IMR-90 (cell line): ENCODE data around the gene EGFR. TPM values are rescaled to one million over a fixed set of nuclear protein-coding genes. Genes with fewer than 3 reads are reported as not detected.

ENCODE experiments used
- ATAC-seq: fragments of 200-7000 bp; cut with Tn5 transposase; 2 replicates; pipeline ENCODE4 v1.9.1; 2020; ENCODE audit warnings: low read depth, mild to moderate bottlenecking, moderate library complexity
- BruUV-seq: library from RNA; stranded (reverse); fragments of 400-500 nt; replicated peaks from 2 replicates; lab custom pipeline; 2021; lab: Mats Ljungman, UMichigan
- CTCF ChIA-PET: fragments of 300-600 bp; formaldehyde crosslinking; extraction: SDS; loops from one replicate; lab custom pipeline; 2021; ENCODE audit warnings: antibody characterized with exemption; lab: Yijun Ruan, JAX
- POLR2A ChIA-PET: fragments of 300-600 bp; sonication (Branson Sonifier 250); formaldehyde crosslinking; loops from one replicate; lab custom pipeline; 2022; ENCODE audit warnings: antibody characterized with exemption; ENCODE audit not compliant: unreplicated experiment; lab: Charles Lee
- DNase-seq: peaks from one replicate; pipeline ENCODE4 v3.0.0; 2013
- H2AFZ ChIP-seq: replicated peaks from 2 replicates; pipeline ENCODE3; 2013; ENCODE audit warnings: low read length, mild to moderate bottlenecking; ENCODE audit not compliant: poor library complexity
- H2AK5ac ChIP-seq: 2 replicates; pipeline ENCODE4 v1.6.1; 2013; ENCODE audit warnings: low read depth, low read length, inconsistent platforms
- H2AK9ac ChIP-seq: replicated peaks from 2 replicates; pipeline ENCODE3; 2013; ENCODE audit warnings: mild to moderate bottlenecking, low read depth, low read length, moderate library complexity; ENCODE audit not compliant: poor library complexity
- H2BK120ac ChIP-seq: 2 replicates; pipeline ENCODE4 v1.6.1; 2013; ENCODE audit warnings: low read depth, low read length, inconsistent platforms
- H2BK15ac ChIP-seq: 3 replicates; pipeline ENCODE4 v1.6.1; 2013; ENCODE audit warnings: low read depth, low read length, inconsistent platforms
- H2BK20ac ChIP-seq: 2 replicates; pipeline ENCODE4 v1.6.1; 2013; ENCODE audit warnings: low read depth, mild to moderate bottlenecking, inconsistent platforms, low read length, moderate library complexity
- H2BK5ac ChIP-seq: 2 replicates; pipeline ENCODE4 v1.6.1; 2013; ENCODE audit warnings: mild to moderate bottlenecking, low read depth, low read length, inconsistent platforms; ENCODE audit not compliant: poor library complexity, severe bottlenecking
- H3K14ac ChIP-seq: replicated peaks from 2 replicates; pipeline ENCODE4 v1.6.1; 2013; ENCODE audit warnings: low read depth, low read length, inconsistent platforms
- H3K18ac ChIP-seq: 2 replicates; pipeline ENCODE4 v1.6.1; 2013; ENCODE audit warnings: low read depth, low read length, control low read depth
- H3K23ac ChIP-seq: 2 replicates; pipeline ENCODE4 v1.6.1; 2013; ENCODE audit warnings: low read depth, low read length, inconsistent platforms
- H3K27ac ChIP-seq: 2 replicates; pipeline ENCODE4 v1.5.1; 2013; ENCODE audit warnings: mild to moderate bottlenecking, control low read depth, low read length; ENCODE audit not compliant: insufficient read depth
- H3K27me3 ChIP-seq: 2 replicates; pipeline ENCODE4 v1.6.1; 2013; ENCODE audit warnings: low read length; ENCODE audit not compliant: control insufficient read depth, insufficient read depth
- H3K36me3 ChIP-seq: 2 replicates; pipeline ENCODE4 v1.6.1; 2013; ENCODE audit warnings: low read length, mixed read lengths; ENCODE audit not compliant: control insufficient read depth, insufficient read depth
- H3K4ac ChIP-seq: 2 replicates; pipeline ENCODE4 v1.6.1; 2013; ENCODE audit warnings: low read depth, low read length, inconsistent platforms
- H3K4me1 ChIP-seq: 2 replicates; pipeline ENCODE4 v1.6.1; 2013; ENCODE audit warnings: low read length, mixed read lengths; ENCODE audit not compliant: control insufficient read depth, insufficient read depth
- H3K4me2 ChIP-seq: 2 replicates; pipeline ENCODE4 v1.6.1; 2013; ENCODE audit warnings: low read depth, mild to moderate bottlenecking, control low read depth, low read length, moderate library complexity
- H3K4me3 ChIP-seq: 2 replicates; pipeline ENCODE4 v1.5.1; 2013; ENCODE audit warnings: low read depth, mild to moderate bottlenecking, control low read depth, low read length, moderate library complexity; ENCODE audit not compliant: insufficient read depth
- H3K56ac ChIP-seq: 2 replicates; pipeline ENCODE4 v1.6.1; 2013; ENCODE audit warnings: low read length, inconsistent platforms; ENCODE audit not compliant: insufficient read depth; ENCODE audit errors: extremely low read depth
- H3K79me1 ChIP-seq, 2 experiments: 2 replicates each; pipeline ENCODE4 v1.6.1; 2013; ENCODE audit warnings: low read length in 2 of 2, inconsistent platforms in 1 of 2, low read depth in 1 of 2
- H3K9ac ChIP-seq: 2 replicates; pipeline ENCODE4 v1.6.1; 2013; ENCODE audit warnings: low read depth, low read length, control low read depth
- H3K9me1 ChIP-seq: 2 replicates; pipeline ENCODE4 v1.6.1; 2013; ENCODE audit warnings: low read length, inconsistent platforms; ENCODE audit not compliant: insufficient read depth
- H3K9me3 ChIP-seq: 2 replicates; pipeline ENCODE4 v1.6.1; 2013; ENCODE audit warnings: low read length; ENCODE audit not compliant: control insufficient read depth, insufficient read depth
- H4K20me1 ChIP-seq: 2 replicates; pipeline ENCODE4 v1.6.1; 2013; ENCODE audit warnings: low read length, inconsistent platforms; ENCODE audit not compliant: insufficient read depth
- H4K5ac ChIP-seq: 2 replicates; pipeline ENCODE4 v1.6.1; 2013; ENCODE audit warnings: mild to moderate bottlenecking, low read depth, low read length, control low read depth
- H4K8ac ChIP-seq, 2 experiments: 2 replicates each; pipeline ENCODE4 v1.6.1; 2013; ENCODE audit warnings: low read depth in 2 of 2, low read length in 2 of 2, control low read depth in 1 of 2, inconsistent platforms in 1 of 2
- H4K91ac ChIP-seq: 2 replicates; pipeline ENCODE4 v1.6.1; 2013; ENCODE audit warnings: low read depth, low read length, inconsistent platforms; ENCODE audit not compliant: insufficient read depth
- CEBPB ChIP-seq: IDR thresholded peaks from 2 replicates; pipeline ENCODE4 v1.6.1; 2012; ENCODE audit warnings: low read depth, low read length, improper control_type of control experiment
- CTCF ChIP-seq: conservative IDR thresholded peaks from 2 replicates; pipeline ENCODE4 v1.5.1; 2012; ENCODE audit warnings: mild to moderate bottlenecking, low read depth, low read length, improper control_type of control experiment
- POLR2A ChIP-seq: IDR thresholded peaks from 2 replicates; pipeline ENCODE4 v1.6.1; 2012; ENCODE audit warnings: mild to moderate bottlenecking, low read depth, low read length
- SMC3 ChIP-seq: fragments of 150-350 bp; IDR thresholded peaks from 2 replicates; pipeline ENCODE4 v1.6.1; 2016; ENCODE audit warnings: low read depth, mild to moderate bottlenecking, antibody characterized with exemption, low read length, moderate library complexity
- WGBS, 2 experiments: methylation state at CpG; one replicate each; pipeline versions ENCODE4 v1.1.5 to v1.1.7; 2013; ENCODE audit warnings: missing lambda C conversion rate in 2 of 2; ENCODE audit not compliant: insufficient read length in 1 of 2; ENCODE audit errors: extremely low coverage in 2 of 2; 5-methylcytosine and 5-hydroxymethylcytosine counted together
- dilution Hi-C: fragments of 300-500 bp; cut with HindIII; formaldehyde crosslinking; loops from one replicate; pipeline ENCODE4 v1.14.3; 2018; ENCODE audit warnings: low sequenced_read_pairs; ENCODE audit not compliant: unreplicated experiment
- in situ Hi-C: fragments of 300-500 bp; cut with MboI; formaldehyde crosslinking; loops from 3 replicates; pipeline ENCODE4 v1.14.3; 2019; ENCODE audit warnings: low sequenced_read_pairs, inconsistent platforms, mixed read lengths
- intact Hi-C: fragments of 100-400 bp; cut with micrococcal nuclease; formaldehyde crosslinking; loops from 2 replicates; pipeline ENCODE4 v1.10.0; 2022
- polyA plus RNA-seq, 3 experiments: library from polyadenylated mRNA; depleted of rRNA; stranded (reverse); fragments of >200 nt; gene quantifications; 2 replicates each; pipeline ENCODE4 v1.2.3, GENCODE V29; 2012; ENCODE audit warnings: low replicate concordance in 1 of 3
- total RNA-seq: library from RNA; depleted of rRNA; stranded (reverse); fragments of >200 nt; gene quantifications from 2 replicates; pipeline ENCODE4 v1.2.3, GENCODE V29; 2012
- TF ChIP-seq, protein P1 (sequence below): fragments of 150-350 bp; IDR thresholded peaks from 2 replicates; pipeline ENCODE4 v1.6.1; 2016; ENCODE audit warnings: low read depth, mild to moderate bottlenecking, low read length, moderate library complexity, borderline replicate concordance

The EGFR gene
- total and polyA plus RNA-seq, 2 of the 4 experiments (the other 2 are of a cell fraction): 36.9 to 60.4 TPM

GRCh38 chr7:55247428-55247827 lies 228.6 kb downstream of the EGFR start:
- peak overlapping the region; percentile 33; the same call in 1 of the 2 replicates for H4K5ac ChIP-seq
- peak overlapping the region; percentile 10 for H2BK5ac ChIP-seq
- peak overlapping the region; percentile 21; the same call in 1 of the 2 replicates for H3K18ac ChIP-seq
- H3K9me1 ChIP-seq: no peaks in the 10 kb centered on the region; the same call in 1 of the 2 replicates
- ATAC-seq (peak; percentile 66), DNase-seq (peak; percentile 65)
- no TSS peak for BruUV-seq
- no peak overlapping the region for H2BK15ac ChIP-seq
- peak overlapping the region; percentile 55; the same call in 1 of the 2 replicates for H3K4ac ChIP-seq
- H3K79me1 ChIP-seq: no peaks in the 10 kb centered on the region
- POLR2A ChIA-PET: interaction anchor here (0.5 kb wide), 1 partner anchor 315 kb away, joined by 4 read pairs; no protein-coding TSS in a partner anchor
- 0 out of 2 replicates have a peak overlapping the region, but pooled peaks have one; percentile 33 for H3K23ac ChIP-seq
- no peaks in the 10 kb centered on the region for H3K9me3 ChIP-seq
- H2BK120ac ChIP-seq: peak overlapping the region; percentile 80
- no peak overlapping the region for H3K27ac ChIP-seq
- in situ Hi-C loops (no loop called here), intact Hi-C loops (loop anchor here (5.0 kb wide), 1 partner anchor 35 kb away; no protein-coding TSS in a partner anchor), dilution Hi-C loops (no loop called here)
- H3K4me3 ChIP-seq: no peak overlapping the region
- H3K14ac ChIP-seq: no peak overlapping the region; the same call in 1 of the 2 replicates
- H2AFZ ChIP-seq: no peak overlapping the region
- H2AK9ac ChIP-seq: no peak overlapping the region
- H4K8ac ChIP-seq: no peak overlapping the region; a peak in 2 of 4 replicates
- 0 out of 2 replicates have a peak overlapping the region, but pooled peaks have one; percentile 27 for H2AK5ac ChIP-seq
- H2BK20ac ChIP-seq: 0 out of 2 replicates have a peak overlapping the region, but pooled peaks have one; percentile 76
- CTCF ChIA-PET: interaction anchor here (0.7 kb wide), 1 partner anchor 9 kb away, joined by 3 read pairs; no protein-coding TSS in a partner anchor
- peaks cover 6% of the 10 kb centered on the region for H3K4me1 ChIP-seq
- TF ChIP-seq CTCF: no peak
- TF ChIP-seq SMC3: no peak
- TF ChIP-seq POLR2A: no peak
- TF ChIP-seq CEBPB: 0 out of 2 replicates have a peak, but pooled peaks have one; percentile 44
- TF ChIP-seq, protein P1, sequence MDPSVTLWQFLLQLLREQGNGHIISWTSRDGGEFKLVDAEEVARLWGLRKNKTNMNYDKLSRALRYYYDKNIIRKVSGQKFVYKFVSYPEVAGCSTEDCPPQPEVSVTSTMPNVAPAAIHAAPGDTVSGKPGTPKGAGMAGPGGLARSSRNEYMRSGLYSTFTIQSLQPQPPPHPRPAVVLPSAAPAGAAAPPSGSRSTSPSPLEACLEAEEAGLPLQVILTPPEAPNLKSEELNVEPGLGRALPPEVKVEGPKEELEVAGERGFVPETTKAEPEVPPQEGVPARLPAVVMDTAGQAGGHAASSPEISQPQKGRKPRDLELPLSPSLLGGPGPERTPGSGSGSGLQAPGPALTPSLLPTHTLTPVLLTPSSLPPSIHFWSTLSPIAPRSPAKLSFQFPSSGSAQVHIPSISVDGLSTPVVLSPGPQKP: no peak
- H4K91ac ChIP-seq: peak overlapping the region; percentile 22; the same call in 1 of the 2 replicates
- no peak overlapping the region for H3K9ac ChIP-seq
- WGBS, 2 experiments: no CpG with 5 or more reads among the region's 1 CpG
- H3K56ac ChIP-seq: no peak overlapping the region
- H4K20me1 ChIP-seq: no peaks in the 10 kb centered on the region
- H3K4me2 ChIP-seq: peak overlapping the region; percentile 0; the same call in 1 of the 2 replicates
- no peaks in the 10 kb centered on the region for H3K36me3 ChIP-seq
- no peaks in the 10 kb centered on the region for H3K27me3 ChIP-seq
